Measurements from ENCODE around the gene LRRC27.

- TF ChIP-seq CTCF (IDR thresholded peaks at IDR 0.05) (no peak), POLR2A (IDR thresholded peaks at IDR 0.05) (no peak), POLR2AphosphoS5 (IDR thresholded peaks at IDR 0.05) (no peak)
These were observed 88.5 kb downstream of the LRRC27 start for GRCh38 chr10:132420469-132420980.

Measured in prostate gland (tissue), 2 donors.